Erythroblast (primary cell): ENCODE measurements around the gene SALL3.
"Not testable (repeated sequence)": the region's sequence is repeated elsewhere in the genome, so short reads cannot be mapped to it uniquely, and the experiment has no call there.

Experiments used
- GATA1 ChIP-seq: IDR thresholded peaks from 2 replicates; pipeline ENCODE4 v1.6.1; 2011; ENCODE audit warnings: low read depth, mild to moderate bottlenecking, control low read depth, low read length, moderate library complexity
- POLR2A ChIP-seq: IDR thresholded peaks from 2 replicates; pipeline ENCODE4 v1.6.1; 2011; ENCODE audit warnings: mild to moderate bottlenecking, low read length

DNA sequence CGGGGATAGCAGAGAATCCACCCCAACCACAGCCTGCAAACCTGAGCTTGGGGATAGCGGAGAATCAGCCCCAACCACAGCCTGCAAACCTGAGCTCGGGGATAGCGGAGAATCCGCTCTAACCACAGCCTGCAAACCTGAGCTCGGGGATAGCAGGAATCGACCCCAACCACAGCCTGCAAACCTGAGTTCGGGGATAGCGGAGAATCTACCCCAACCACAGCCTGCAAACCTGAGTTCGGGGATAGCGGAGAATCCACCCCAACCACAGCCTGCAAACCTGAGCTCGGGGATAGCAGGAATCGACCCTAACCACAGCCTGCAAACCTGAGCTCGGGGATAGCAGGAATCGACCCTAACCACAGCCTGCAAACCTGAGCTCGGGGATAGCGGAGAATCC, 37.4 kb upstream of the SALL3 start:
- not testable (repeated sequence) for TF ChIP-seq POLR2A, GATA1
